ENCODE data around the gene AFMID. TPM values are rescaled to one million over a fixed set of nuclear protein-coding genes. Genes with fewer than 3 reads are reported as not detected.
A peak's percentile ranks its signal among the peaks of the same experiment; 100 is the strongest.

AFMID gene
- total and polyA plus RNA-seq, 2 of the 13 experiments (the other 11 are each of a cell fraction or from before 2014, with no cell fraction given): 249 to 270 TPM

GRCh38 chr17:78253946-78254672 lies 66.9 kb downstream of the AFMID start (continued):
- TF ChIP-seq RFX5 (IDR thresholded peaks at IDR 0.05; ENCODE audit: low read depth, low read length) (no peak), TGIF2 (CRISPR knock-in tag; IDR thresholded peaks at IDR 0.05) (no peak), GABPB1 (CRISPR knock-in tag; IDR thresholded peaks at IDR 0.05) (peak; percentile 93), MXD3 (CRISPR knock-in tag; IDR thresholded peaks at IDR 0.05) (peak; percentile 97), RAD51 (IDR thresholded peaks at IDR 0.05; ENCODE audit: borderline replicate concordance) (no peak), ESRRA (CRISPR knock-in tag; IDR thresholded peaks at IDR 0.05; ENCODE audit: low read depth) (peak; percentile 92), TEAD3 (CRISPR knock-in tag; optimal IDR thresholded peaks at IDR 0.05; ENCODE audit: borderline replicate concordance) (peak; percentile 73), ZSCAN5A (CRISPR knock-in tag; IDR thresholded peaks at IDR 0.05; ENCODE audit: borderline replicate concordance) (no peak), ZBTB3 (CRISPR knock-in tag; IDR thresholded peaks at IDR 0.05; ENCODE audit: borderline replicate concordance, low read depth) (no peak), NFAT5 (CRISPR knock-in tag; IDR thresholded peaks at IDR 0.05) (peak; percentile 78), HNRNPH1 (optimal IDR thresholded peaks at IDR 0.05; ENCODE audit: low read depth, low read length) (no peak), ZBTB4 (CRISPR knock-in tag; IDR thresholded peaks at IDR 0.05; ENCODE audit: borderline replicate concordance) (peak; percentile 57; the same call in 1 of the 2 replicates), RBAK (CRISPR knock-in tag; IDR thresholded peaks at IDR 0.05) (no peak; the same call in 1 of the 2 replicates), ZNF569 (CRISPR knock-in tag; IDR thresholded peaks at IDR 0.05; ENCODE audit: borderline replicate concordance) (no peak), TRIM24 (CRISPR knock-in tag; IDR thresholded peaks at IDR 0.05) (no peak)

Data from HepG2 (cell line).